Left lung (tissue), 10 donors: ENCODE measurements around the gene CMIP. TPM values are rescaled to one million over a fixed set of nuclear protein-coding genes. Genes with fewer than 3 reads are reported as not detected.

Experiments
- ATAC-seq: fragments of 200-7000 bp; cut with Tn5 transposase; one replicate; pipeline ENCODE4 v1.9.1; 2020; ENCODE audit warnings: moderate library complexity
- DNase-seq, 4 donors: peaks; one replicate each; pipeline ENCODE4 v3.0.0-alpha.2; 2013 to 2020
- H3K27ac ChIP-seq, 2 donors: fragments of 200-600 bp; sonication (generic) in 1 of 2; one replicate each; pipeline versions ENCODE4 v1.5.0 to v1.8.0; 2020 to 2021
- H3K27me3 ChIP-seq, 2 donors: fragments of 200-600 bp; sonication (generic) in 1 of 2; one replicate each; pipeline versions ENCODE4 v1.5.0 to v1.8.0; 2020 to 2021
- H3K36me3 ChIP-seq, 2 donors: fragments of 200-600 bp; sonication (generic) in 1 of 2; one replicate each; pipeline versions ENCODE4 v1.5.0 to v1.8.0; 2020 to 2021
- H3K4me1 ChIP-seq, 2 donors: fragments of 200-600 bp; one replicate each; pipeline ENCODE4 v1.8.0; 2021
- H3K4me3 ChIP-seq, 2 donors: fragments of 200-600 bp; sonication (generic) in 1 of 2; one replicate each; pipeline versions ENCODE4 v1.5.0 to v1.8.0; 2020 to 2021; ENCODE audit warnings: mild to moderate bottlenecking in 1 of 2
- H3K9me3 ChIP-seq, 2 donors: fragments of 200-600 bp; sonication (generic) in 1 of 2; one replicate each; pipeline versions ENCODE4 v1.5.0 to v1.8.0; 2020 to 2021
- intact Hi-C, 2 donors: fragments of 100-400 bp; cut with DNase I; formaldehyde crosslinking; loops; one replicate each; pipeline versions ENCODE4 v1.11.2 to v1.14.2; 2022
- polyA plus RNA-seq, 6 donors: library from polyadenylated mRNA; unstranded; fragments of 120-200 nt; gene quantifications; one replicate each; pipeline ENCODE4 v1.2.1, GENCODE V29; 2013; ENCODE audit not compliant: insufficient read length in 6 of 6
- total RNA-seq, 2 donors: library from RNA; stranded (reverse); fragmentation: NEBNext Ultra II Directional; extraction: Animal tissue kit (Norgen Biotek cat#: 25700); gene quantifications; one replicate each; pipeline ENCODE4 v1.2.1, GENCODE V29; 2021
- TF ChIP-seq, protein P1 (sequence below), 2 donors: fragments of 200-600 bp; sonication (generic) in 1 of 2; IDR thresholded peaks; one replicate each; pipeline versions ENCODE4 v1.5.0 to v1.8.0; 2021; ENCODE audit warnings: antibody characterized with exemption in 2 of 2
- donor health status: DM: no; HTN: yes; CAD: no.
- donor health status: DM: no; HTN: no; CAD: no.

CMIP gene
- total and polyA plus RNA-seq, 8 donors, result 35.3 to 55.8 (median 40.4) TPM

DNA sequence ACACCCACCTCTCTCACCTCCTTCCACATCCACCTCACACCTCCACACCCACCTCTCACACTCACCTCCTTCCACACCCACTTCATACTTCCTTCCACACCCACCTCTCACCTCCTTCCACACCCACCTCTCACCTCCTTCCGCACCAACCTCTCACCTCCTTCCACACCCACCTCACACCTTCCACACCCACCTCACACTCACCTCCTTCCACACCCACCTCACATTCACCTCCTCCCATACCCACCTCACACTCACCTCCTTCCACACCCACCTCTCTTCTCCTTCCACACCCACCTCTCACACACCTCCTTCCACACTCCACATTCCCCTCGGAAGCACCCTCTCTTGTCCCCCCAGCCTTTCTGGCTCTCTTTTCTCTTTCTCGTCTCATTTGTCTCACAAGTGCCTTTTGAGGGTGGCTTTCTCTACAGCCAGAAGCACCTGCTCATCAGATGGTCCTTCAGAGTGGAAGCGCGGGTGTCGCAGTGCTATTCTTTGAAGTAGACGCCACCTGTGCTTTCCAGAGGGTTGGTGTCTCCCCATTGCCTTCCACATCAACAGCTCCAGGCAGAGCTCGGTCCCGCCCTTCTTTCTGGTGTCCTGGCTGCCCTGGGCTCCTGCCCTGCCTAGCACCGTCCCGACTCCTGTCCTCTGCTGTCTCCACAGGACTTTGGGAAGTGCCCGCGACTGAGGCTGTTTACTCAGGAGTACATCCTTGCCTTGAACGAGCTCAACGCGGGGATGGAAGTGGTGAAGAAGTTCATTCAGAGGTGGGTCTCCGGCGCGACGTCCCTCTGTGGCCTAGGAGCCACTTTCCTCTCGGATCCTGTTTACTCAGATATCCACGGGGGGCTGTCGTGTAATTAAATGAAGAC lies 225.1 kb downstream of the CMIP start:
- H3K4me3 ChIP-seq, result no peak overlapping the region
- no peaks in the 10 kb centered on the region for H3K9me3 ChIP-seq
- TF ChIP-seq, protein P1, sequence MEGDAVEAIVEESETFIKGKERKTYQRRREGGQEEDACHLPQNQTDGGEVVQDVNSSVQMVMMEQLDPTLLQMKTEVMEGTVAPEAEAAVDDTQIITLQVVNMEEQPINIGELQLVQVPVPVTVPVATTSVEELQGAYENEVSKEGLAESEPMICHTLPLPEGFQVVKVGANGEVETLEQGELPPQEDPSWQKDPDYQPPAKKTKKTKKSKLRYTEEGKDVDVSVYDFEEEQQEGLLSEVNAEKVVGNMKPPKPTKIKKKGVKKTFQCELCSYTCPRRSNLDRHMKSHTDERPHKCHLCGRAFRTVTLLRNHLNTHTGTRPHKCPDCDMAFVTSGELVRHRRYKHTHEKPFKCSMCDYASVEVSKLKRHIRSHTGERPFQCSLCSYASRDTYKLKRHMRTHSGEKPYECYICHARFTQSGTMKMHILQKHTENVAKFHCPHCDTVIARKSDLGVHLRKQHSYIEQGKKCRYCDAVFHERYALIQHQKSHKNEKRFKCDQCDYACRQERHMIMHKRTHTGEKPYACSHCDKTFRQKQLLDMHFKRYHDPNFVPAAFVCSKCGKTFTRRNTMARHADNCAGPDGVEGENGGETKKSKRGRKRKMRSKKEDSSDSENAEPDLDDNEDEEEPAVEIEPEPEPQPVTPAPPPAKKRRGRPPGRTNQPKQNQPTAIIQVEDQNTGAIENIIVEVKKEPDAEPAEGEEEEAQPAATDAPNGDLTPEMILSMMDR (IDR thresholded peaks at IDR 0.05), result no peak
- peaks cover 3 to 81% of the 10 kb centered on the region in 2 donors for H3K36me3 ChIP-seq
- DNase-seq, result no peak
- no peaks in the 10 kb centered on the region for H3K27me3 ChIP-seq
- no peak for ATAC-seq
- H3K27ac ChIP-seq, result no peak overlapping the region
- intact Hi-C loops, result no loop called here
- H3K4me1 ChIP-seq, result no peaks in the 10 kb centered on the region

DNA sequence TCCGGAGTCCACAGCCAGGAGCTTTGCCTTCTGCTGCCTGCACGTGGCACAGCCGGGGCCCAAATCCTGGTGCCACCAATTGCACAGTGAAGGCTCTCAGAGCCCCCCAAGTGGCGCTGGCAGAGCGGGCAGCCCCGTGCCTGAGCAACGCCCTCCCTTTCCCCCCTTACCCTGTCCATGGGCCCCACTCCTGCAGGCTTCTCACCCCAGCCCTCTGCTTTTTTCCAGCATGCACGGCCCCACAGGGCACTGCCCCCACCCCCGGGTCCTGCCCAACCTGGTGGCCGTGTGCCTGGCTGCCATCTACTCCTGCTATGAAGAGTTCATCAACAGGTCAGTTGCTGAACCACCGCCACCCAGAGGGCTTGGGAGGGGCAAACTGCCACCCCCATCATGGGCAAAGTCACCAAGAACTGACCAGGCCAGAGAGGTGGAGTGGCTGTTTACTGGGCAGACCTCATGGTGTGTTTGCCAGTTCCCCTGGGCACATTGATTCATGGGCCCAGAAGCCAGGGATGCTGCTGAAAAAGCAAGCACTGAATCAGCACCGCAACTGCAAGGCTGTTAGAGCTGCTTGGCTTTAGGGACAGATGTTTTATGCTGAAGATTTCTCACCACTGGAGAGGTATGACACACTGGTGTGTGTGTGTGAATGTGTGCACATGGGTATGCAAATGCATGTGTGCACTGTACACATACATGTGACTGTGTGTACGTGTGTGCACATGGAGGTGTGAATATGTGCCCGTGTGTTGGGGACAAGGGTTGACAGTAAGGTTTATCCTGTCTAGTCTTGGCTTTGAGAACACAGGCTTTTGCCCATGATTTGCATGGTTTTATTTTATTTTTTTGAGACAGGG lies 227.4 kb downstream of the CMIP start:
- Histone ChIP-seq H3K27ac (no peak overlapping the region), H3K36me3 (peaks cover 3 to 86% of the 10 kb centered on the region in 2 donors), H3K4me3 (no peak overlapping the region), H3K9me3 (no peaks in the 10 kb centered on the region), H3K27me3 (no peaks in the 10 kb centered on the region), H3K4me1 (no peaks in the 10 kb centered on the region)
- DNase-seq (no peak), ATAC-seq (no peak)
- TF ChIP-seq, protein P1 (IDR thresholded peaks at IDR 0.05), result no peak
- intact Hi-C loops, result no loop called here

DNA sequence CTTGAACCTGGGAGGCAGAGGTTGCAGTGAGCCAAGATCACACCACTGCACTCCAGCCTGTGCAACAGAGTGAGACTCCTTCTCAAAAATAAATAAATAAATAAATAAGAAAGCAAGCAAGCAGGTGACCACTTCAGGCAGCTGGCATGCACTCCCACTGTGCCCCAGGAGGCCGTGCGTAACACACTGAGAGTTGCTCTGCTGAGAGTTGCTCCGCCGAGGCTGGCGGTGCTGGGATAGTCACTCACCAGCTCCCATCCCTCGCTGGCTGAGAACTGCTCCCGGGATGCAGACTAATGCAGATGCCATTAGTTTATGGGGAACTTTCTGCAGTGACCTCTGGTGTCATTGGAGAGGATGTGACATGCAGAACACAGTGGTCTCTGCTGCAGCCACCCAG lies 228.8 kb downstream of the CMIP start:
- Histone ChIP-seq H3K27ac (no peak overlapping the region), H3K4me3 (no peak overlapping the region), H3K4me1 (no peaks in the 10 kb centered on the region), H3K36me3 (peaks cover 3 to 86% of the 10 kb centered on the region in 2 donors), H3K27me3 (no peaks in the 10 kb centered on the region), H3K9me3 (no peaks in the 10 kb centered on the region)
- intact Hi-C loops, result no loop called here
- TF ChIP-seq, protein P1 (IDR thresholded peaks at IDR 0.05), result no peak
- DNase-seq (no peak), ATAC-seq (no peak)

DNA sequence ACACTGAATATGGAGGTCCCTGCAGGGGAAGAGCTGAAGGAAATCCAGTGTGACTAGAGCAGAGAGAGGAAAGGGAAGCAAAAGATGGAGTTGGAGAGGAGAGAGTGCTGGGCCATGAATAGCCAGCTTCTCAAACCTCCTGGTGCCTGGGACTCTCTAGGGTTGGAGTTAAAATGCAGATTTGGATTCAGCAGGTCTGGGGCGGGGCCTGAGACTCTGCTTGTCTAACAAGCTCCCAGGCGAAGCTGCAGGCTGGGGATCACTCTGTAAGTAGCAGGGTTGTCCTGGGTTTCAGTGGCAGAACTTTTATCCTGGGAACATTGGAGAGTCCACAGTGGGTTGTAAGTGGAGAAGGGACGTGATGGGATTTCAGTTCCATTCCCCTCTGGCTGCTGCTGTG lies 231.1 kb downstream of the CMIP start:
- H3K4me3 ChIP-seq, result no peak overlapping the region
- H3K9me3 ChIP-seq, result no peaks in the 10 kb centered on the region
- TF ChIP-seq, protein P1 (IDR thresholded peaks at IDR 0.05), result no peak
- DNase-seq, result no peak
- H3K27me3 ChIP-seq, result no peaks in the 10 kb centered on the region
- no peak for ATAC-seq
- intact Hi-C loops, result no loop called here
- no peak overlapping the region for H3K27ac ChIP-seq
- H3K36me3 ChIP-seq, result peaks cover 3 to 95% of the 10 kb centered on the region in 2 donors
- no peaks in the 10 kb centered on the region for H3K4me1 ChIP-seq
